Measurements from ENCODE around the gene CEP104.

GRCh38 chr1:3885611-3886010 is 28.6 kb upstream of the CEP104 start:
- TF ChIP-seq EZH2 (IDR thresholded peaks at IDR 0.05; ENCODE audit: borderline replicate concordance, insufficient read depth, low read length, poor library complexity, severe bottlenecking) (no peak), REST (IDR thresholded peaks at IDR 0.05; ENCODE audit: borderline replicate concordance) (no peak), CTCF (IDR thresholded peaks at IDR 0.05; ENCODE audit: poor library complexity, severe bottlenecking) (no peak), RAD21 (conservative IDR thresholded peaks at IDR 0.05) (no peak), MXI1 (conservative IDR thresholded peaks at IDR 0.05; ENCODE audit: poor library complexity, severe bottlenecking) (no peak)

Data from neural cell (in vitro differentiated cells).